Skeletal muscle satellite cell (primary cell): ENCODE measurements around the gene HPGDS.

ENCODE experiments used
- H3K27me3 ChIP-seq: 2 replicates; pipeline ENCODE4 v1.7.0; 2013; ENCODE audit warnings: low read length; ENCODE audit not compliant: control insufficient read depth, insufficient read depth
- H3K36me3 ChIP-seq: 2 replicates; pipeline ENCODE4 v1.7.0; 2013; ENCODE audit warnings: mild to moderate bottlenecking, control low read depth, low read length; ENCODE audit not compliant: insufficient read depth
- H3K4me1 ChIP-seq: 2 replicates; pipeline ENCODE4 v1.7.0; 2013; ENCODE audit warnings: low read length; ENCODE audit not compliant: control insufficient read depth, insufficient read depth
- H3K4me2 ChIP-seq: 2 replicates; pipeline ENCODE4 v1.7.0; 2013; ENCODE audit warnings: mild to moderate bottlenecking, low read length
- H3K4me3 ChIP-seq: 2 replicates; pipeline ENCODE4 v1.7.0; 2013; ENCODE audit warnings: low read length
- H3K9ac ChIP-seq: 2 replicates; pipeline ENCODE4 v1.7.0; 2013; ENCODE audit warnings: mild to moderate bottlenecking, low read depth, low read length, moderate library complexity
- H3K9me3 ChIP-seq: replicated peaks from 2 replicates; pipeline ENCODE4 v1.7.0; 2013; ENCODE audit warnings: mild to moderate bottlenecking, control low read depth, low read length

Gene HPGDS

GRCh38 chr4:94372228-94372978 lies 29.8 kb upstream of the HPGDS start:
- no peaks in the 10 kb centered on the region for H3K9me3 ChIP-seq
- H3K27me3 ChIP-seq: no peaks in the 10 kb centered on the region
- H3K4me1 ChIP-seq: no peaks in the 10 kb centered on the region
- H3K4me2 ChIP-seq: no peak overlapping the region
- no peak overlapping the region for H3K4me3 ChIP-seq
- no peaks in the 10 kb centered on the region for H3K36me3 ChIP-seq
- no peak overlapping the region for H3K9ac ChIP-seq

GRCh38 chr4:94371290-94371689 lies 28.7 kb upstream of the HPGDS start:
- H3K9me3 ChIP-seq: no peaks in the 10 kb centered on the region
- no peaks in the 10 kb centered on the region for H3K27me3 ChIP-seq
- H3K4me1 ChIP-seq: no peaks in the 10 kb centered on the region
- H3K36me3 ChIP-seq: no peaks in the 10 kb centered on the region
- no peak overlapping the region for H3K9ac ChIP-seq
- no peak overlapping the region for H3K4me2 ChIP-seq
- H3K4me3 ChIP-seq: no peak overlapping the region

- Histone ChIP-seq H3K36me3 (no peaks in the 10 kb centered on the region), H3K4me2 (no peak overlapping the region), H3K9ac (no peak overlapping the region), H3K4me3 (no peak overlapping the region), H3K4me1 (no peaks in the 10 kb centered on the region), H3K9me3 (no peaks in the 10 kb centered on the region), H3K27me3 (no peaks in the 10 kb centered on the region)
Observed at GRCh38 chr4:94370533-94371254, 28.1 kb upstream of the HPGDS start.

- Histone ChIP-seq H3K4me2 (no peak overlapping the region), H3K27me3 (no peaks in the 10 kb centered on the region), H3K9ac (no peak overlapping the region), H3K4me3 (no peak overlapping the region), H3K4me1 (peaks cover 10% of the 10 kb centered on the region), H3K36me3 (no peaks in the 10 kb centered on the region), H3K9me3 (no peaks in the 10 kb centered on the region)
Observed at GRCh38 chr4:94369046-94369445, 26.4 kb upstream of the HPGDS start.

GRCh38 chr4:94368459-94368858 lies 25.8 kb upstream of the HPGDS start:
- Histone ChIP-seq H3K9me3 (no peaks in the 10 kb centered on the region), H3K36me3 (no peaks in the 10 kb centered on the region), H3K27me3 (no peaks in the 10 kb centered on the region), H3K4me3 (no peak overlapping the region), H3K4me2 (no peak overlapping the region), H3K4me1 (peaks cover 15% of the 10 kb centered on the region), H3K9ac (no peak overlapping the region)

- Histone ChIP-seq H3K9me3 (no peaks in the 10 kb centered on the region), H3K4me1 (peaks cover 23% of the 10 kb centered on the region), H3K4me3 (no peak overlapping the region), H3K36me3 (no peaks in the 10 kb centered on the region), H3K27me3 (no peaks in the 10 kb centered on the region), H3K9ac (no peak overlapping the region), H3K4me2 (no peak overlapping the region)
Observed at GRCh38 chr4:94365304-94365703, 22.7 kb upstream of the HPGDS start.

- H3K36me3 ChIP-seq: no peaks in the 10 kb centered on the region
Observed at GRCh38 chr4:94364527-94364926, 21.9 kb upstream of the HPGDS start.

GRCh38 chr4:94363136-94363655 lies 20.6 kb upstream of the HPGDS start:
- H3K4me3 ChIP-seq: no peak overlapping the region
- no peaks in the 10 kb centered on the region for H3K27me3 ChIP-seq
- no peak overlapping the region for H3K4me2 ChIP-seq
- no peak overlapping the region for H3K9ac ChIP-seq
- no peaks in the 10 kb centered on the region for H3K36me3 ChIP-seq
- H3K9me3 ChIP-seq: no peaks in the 10 kb centered on the region
- H3K4me1 ChIP-seq: peaks cover 23% of the 10 kb centered on the region

More at GRCh38 chr4:94364527-94364926, 21.9 kb upstream of the HPGDS start:
- H3K9me3 ChIP-seq: no peaks in the 10 kb centered on the region
- H3K9ac ChIP-seq: no peak overlapping the region
- peaks cover 23% of the 10 kb centered on the region for H3K4me1 ChIP-seq
- H3K4me2 ChIP-seq: no peak overlapping the region
- H3K27me3 ChIP-seq: no peaks in the 10 kb centered on the region
- no peak overlapping the region for H3K4me3 ChIP-seq

GRCh38 chr4:94359838-94360237 lies 17.2 kb upstream of the HPGDS start:
- no peak overlapping the region for H3K4me2 ChIP-seq
- H3K9me3 ChIP-seq: no peaks in the 10 kb centered on the region
- H3K27me3 ChIP-seq: no peaks in the 10 kb centered on the region
- H3K4me1 ChIP-seq: peaks cover 20% of the 10 kb centered on the region
- H3K4me3 ChIP-seq: no peak overlapping the region
- no peak overlapping the region for H3K9ac ChIP-seq
- H3K36me3 ChIP-seq: no peaks in the 10 kb centered on the region

- peaks cover 18% of the 10 kb centered on the region for H3K4me1 ChIP-seq
- H3K9ac ChIP-seq: no peak overlapping the region
- H3K27me3 ChIP-seq: no peaks in the 10 kb centered on the region
- H3K4me2 ChIP-seq: no peak overlapping the region
- no peaks in the 10 kb centered on the region for H3K36me3 ChIP-seq
- H3K9me3 ChIP-seq: no peaks in the 10 kb centered on the region
- H3K4me3 ChIP-seq: no peak overlapping the region
Observed at GRCh38 chr4:94359221-94359620, 16.6 kb upstream of the HPGDS start.

GRCh38 chr4:94358101-94358500 lies 15.5 kb upstream of the HPGDS start:
- Histone ChIP-seq H3K9me3 (no peaks in the 10 kb centered on the region), H3K27me3 (no peaks in the 10 kb centered on the region), H3K4me1 (peaks cover 9% of the 10 kb centered on the region), H3K36me3 (no peaks in the 10 kb centered on the region), H3K4me2 (peak overlapping the region; percentile 9), H3K4me3 (no peak overlapping the region), H3K9ac (no peak overlapping the region)
